ENCODE data around the gene TFIP11.

TFIP11 gene

DNA sequence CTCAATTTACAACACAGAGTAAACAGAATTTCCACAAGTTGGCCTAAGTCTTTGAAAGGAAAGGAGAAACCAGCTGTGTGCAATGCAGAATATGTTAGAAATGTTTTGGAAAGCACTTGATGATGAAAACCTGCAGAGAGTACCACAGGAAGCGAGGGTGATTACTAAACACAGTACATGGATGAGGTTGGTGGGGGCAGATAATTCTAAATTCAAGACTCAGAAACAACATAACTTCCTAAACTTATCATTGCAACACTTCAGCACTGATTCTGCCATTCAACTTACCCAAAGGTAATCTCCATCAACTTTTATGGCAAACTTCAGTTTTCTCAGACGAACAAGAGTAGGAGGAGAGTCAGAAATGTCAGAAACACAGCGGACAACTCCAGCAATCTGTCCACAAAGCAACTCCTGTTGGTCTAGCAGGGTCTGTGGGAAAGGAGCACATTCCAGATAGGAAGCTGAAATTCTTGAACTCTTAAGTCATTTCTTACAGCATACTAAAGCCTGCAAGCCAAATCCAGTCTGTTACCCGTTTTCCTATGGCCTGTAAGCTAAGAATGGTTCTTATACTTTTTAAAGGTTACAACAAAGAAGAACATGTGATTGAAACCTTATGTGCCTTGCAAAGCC is 35.5 kb downstream of the TFIP11 start:
- DNase-seq, result no peak

- no peak for DNase-seq
Observed at GRCh38 chr22:26474682-26475081, 37.6 kb downstream of the TFIP11 start.

- no peak for DNase-seq
Observed at GRCh38 chr22:26471522-26471921, 40.8 kb downstream of the TFIP11 start.

- no peak for DNase-seq
Observed at GRCh38 chr22:26470807-26471206, 41.5 kb downstream of the TFIP11 start.

DNA sequence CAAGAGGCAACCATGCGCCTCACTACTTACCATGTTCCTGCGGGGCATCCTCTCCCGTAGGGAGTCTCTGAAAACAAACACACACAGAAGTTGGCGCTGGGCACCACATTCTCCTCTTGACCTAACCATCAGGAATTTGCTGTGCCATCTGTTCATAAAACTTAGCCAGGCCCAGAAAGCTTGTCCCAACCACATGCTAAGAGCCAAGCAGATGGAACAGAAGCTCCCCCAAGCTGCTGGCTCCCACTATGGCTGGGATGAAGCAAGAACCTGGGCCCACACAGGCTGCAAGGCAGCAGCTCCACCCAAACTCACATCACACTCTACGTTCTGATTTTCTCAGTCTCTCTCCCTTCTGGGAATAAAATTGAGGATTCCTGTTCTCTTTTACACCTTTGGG is 46.1 kb downstream of the TFIP11 start:
- no peak for DNase-seq

DNA sequence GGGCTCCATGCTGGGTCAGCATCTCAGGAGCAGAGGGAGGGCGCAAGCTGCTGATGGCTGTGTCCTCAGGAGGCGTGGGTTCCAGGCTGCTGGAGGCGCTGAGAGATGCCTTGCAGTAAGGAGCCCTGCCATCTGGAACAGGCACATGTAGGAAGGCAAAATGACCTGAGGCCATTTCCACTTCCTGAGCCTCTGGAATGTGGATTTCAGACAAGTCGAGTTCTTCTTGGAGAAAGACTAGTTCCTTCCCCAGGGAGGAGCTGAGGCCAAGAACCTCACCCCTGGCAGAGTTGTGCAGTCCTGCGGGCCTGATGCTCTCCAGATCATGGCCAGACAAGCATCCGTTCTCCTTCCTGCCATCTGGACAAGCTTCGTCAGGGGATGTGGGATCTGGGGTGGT is 48.0 kb downstream of the TFIP11 start:
- DNase-seq, result no peak

DNA sequence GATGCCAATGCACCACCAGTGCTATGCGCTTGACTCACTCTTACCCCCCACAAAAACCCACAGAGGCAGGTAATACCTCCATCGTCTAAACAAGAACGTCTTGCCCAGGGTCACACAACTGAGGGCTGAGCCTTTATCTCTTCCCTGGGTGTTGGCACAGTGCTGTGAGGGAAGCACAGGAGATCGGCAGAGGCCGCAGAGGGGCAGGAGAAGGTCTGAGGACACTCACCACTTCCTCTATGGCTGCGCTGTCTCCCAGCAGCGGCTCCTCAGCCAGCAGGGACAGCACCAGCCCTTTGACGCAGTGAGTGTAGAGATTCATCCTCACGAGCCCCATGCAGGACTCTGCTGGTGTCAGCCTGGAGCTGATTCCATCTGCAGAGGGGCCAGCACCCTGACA is 48.6 kb downstream of the TFIP11 start:
- no peak for DNase-seq

GRCh38 chr22:26463101-26463661 is 49.1 kb downstream of the TFIP11 start:
- no peak for DNase-seq

- DNase-seq, result no peak
Observed at GRCh38 chr22:26462641-26463040, 49.6 kb downstream of the TFIP11 start.

DNA sequence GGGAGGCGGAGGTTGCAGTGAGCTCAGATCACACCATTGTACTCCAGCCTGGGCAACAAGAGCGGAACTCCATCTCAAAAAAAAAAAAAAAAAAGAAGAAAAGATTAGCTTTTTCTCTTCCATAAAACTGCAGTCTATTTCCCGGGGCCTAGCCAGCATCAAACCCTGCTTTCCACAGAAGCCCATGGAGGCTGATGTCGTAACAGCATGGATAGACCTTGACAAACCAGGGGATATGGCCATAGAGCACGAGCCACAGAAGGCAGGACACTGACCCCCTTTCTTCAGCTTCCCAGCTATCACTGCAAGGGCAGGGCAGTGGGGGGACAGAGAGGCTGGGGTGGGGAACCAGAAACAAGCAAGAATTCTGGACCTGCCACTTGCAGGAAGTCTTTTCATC is 50.2 kb downstream of the TFIP11 start:
- no peak for DNase-seq

DNA sequence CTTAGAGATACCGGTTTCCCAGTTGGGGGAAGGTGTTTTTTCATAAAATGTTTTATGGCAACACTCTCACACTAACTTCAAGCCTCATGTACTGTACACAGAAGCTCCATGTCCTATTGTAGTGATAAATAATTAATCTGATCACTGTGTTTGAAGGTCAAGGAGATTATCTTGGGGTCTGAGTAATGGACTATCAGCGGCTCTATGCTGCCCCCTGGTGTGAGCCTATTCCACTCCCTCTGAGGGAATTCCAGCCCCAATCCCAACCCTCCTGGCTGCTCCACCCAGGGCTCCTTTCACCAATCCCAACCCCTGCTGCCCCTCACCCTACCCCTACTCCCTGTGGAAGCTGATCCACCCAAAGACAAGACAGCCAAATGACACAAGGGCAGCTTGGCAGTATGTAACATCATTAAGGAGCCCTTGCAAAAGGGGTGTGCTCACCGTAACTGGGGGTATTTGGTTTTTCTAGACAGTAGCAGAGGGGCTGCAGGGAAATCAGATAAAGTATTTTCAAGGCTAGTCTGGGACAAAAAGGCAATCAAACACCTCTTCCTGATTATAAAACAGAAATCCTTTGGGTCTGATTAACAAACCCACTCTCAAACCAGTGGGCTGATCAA is 51.0 kb downstream of the TFIP11 start:
- peak; percentile 48 for DNase-seq

- no peak for DNase-seq
Observed at GRCh38 chr22:26460202-26460601, 52.1 kb downstream of the TFIP11 start.

GRCh38 chr22:26457661-26458272 is 54.5 kb downstream of the TFIP11 start:
- DNase-seq, result no peak

DNA sequence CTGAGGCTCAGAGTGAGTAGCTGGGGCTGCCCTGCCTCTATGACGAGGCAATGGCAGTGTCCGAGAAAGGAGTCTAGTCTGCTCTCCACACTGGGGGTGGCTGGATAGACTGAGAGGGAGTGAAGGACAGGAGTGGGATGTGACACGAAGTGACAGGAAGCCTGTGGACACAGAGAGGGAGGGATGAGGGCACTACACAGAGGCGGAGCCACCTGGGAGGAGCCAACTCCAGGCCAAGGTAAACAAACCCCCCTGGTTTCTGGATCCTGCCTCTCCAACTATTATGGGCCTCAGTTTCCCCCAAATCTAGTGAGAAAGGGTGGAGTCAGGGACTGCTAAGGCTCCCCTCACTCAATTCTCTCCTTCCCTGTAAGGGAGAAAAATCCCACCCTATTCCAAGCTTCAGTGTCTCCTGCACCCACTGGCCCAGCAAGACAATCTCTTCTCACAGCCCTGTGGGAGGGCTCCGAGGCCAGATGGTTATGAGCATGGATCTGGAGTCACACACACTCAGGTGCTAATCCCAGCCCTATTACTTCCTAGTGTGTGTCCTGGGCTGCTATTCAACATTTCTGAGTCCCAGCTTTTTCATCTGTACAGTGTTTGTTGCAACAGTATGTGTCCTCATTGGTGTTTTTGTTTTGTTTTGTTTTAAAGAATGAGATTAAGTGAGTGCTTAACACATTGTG is 58.3 kb downstream of the TFIP11 start:
- no peak for DNase-seq

- DNase-seq, result no peak
Observed at GRCh38 chr22:26453216-26453615, 59.1 kb downstream of the TFIP11 start.

DNA sequence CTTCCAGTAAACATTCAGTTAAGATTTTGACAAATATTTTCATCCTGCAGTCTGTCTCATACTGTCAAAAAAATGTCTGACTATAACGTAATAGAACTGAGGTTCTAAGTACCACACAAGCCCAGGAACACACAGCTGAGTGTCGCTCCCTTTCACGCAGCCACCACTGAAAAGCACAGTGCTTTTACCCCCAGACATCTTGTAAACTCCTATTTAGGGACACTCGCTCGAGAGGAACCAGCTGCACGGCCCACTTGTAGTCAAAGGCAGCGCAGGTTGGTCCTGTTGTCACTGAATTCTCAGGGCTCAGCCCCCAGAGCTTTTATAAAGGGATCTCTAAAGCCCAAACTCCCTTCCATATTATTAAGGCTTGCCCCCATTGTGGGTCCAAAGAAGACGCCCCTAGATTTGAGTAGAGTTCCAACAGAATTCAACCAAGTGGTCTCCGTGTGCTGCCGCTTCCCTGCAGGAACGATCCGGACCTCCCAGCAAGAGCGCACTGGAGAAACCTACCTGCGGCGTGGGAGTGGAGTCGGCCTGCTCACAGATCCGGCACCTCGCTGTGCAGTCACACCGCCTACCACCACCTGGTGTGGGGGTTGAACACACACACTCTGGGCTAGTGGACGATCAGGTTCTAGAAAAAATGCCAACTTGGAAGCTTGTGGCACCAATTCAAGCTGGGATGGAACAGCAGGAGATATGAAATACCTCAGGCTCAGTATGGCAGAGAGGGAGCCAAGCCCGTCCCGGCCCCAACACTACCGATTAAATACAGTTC is 59.8 kb downstream of the TFIP11 start:
- DNase-seq, result no peak

- no peak for DNase-seq
Observed at GRCh38 chr22:26450453-26451185, 61.7 kb downstream of the TFIP11 start.

DNA sequence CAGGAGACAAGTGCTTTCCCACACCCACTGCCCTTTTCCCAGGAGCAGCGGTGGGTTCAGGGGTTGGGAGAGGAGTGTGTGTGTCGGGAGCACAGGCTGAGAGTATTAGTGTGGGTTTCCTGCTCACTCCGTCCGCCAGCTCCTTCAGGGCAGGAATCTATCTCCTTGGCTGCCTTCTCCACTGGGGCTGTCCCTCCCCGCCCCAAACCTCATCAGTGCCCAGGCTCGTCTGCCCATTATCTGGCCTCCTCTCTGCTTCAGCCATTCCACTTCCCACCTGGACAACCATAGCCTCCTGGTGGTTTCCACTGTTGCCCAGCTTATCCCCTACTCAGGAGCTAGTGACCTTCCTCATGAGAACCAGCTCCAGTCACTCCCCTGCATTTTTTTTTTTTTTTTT is 63.3 kb downstream of the TFIP11 start:
- no peak for DNase-seq

DNA sequence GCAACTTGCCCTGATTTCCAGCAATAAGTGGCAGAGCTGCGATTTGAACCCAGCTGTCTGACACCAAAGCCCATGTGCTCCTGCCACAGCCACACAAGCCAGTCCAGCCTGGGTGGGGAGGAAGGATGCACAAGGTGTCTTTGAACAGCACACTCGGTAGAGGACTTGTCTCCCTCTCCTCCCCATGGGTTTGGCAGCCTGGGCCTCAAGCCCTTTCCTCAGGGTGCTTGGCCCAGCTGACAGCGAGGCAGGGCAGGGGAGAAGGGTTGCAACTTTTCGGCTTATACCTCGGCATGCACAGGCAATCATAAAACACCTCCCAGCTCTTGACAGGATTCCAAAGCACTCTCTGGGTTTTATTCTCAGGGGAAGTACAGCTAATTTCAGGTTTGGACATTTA is 63.9 kb downstream of the TFIP11 start:
- no peak for DNase-seq

DNA sequence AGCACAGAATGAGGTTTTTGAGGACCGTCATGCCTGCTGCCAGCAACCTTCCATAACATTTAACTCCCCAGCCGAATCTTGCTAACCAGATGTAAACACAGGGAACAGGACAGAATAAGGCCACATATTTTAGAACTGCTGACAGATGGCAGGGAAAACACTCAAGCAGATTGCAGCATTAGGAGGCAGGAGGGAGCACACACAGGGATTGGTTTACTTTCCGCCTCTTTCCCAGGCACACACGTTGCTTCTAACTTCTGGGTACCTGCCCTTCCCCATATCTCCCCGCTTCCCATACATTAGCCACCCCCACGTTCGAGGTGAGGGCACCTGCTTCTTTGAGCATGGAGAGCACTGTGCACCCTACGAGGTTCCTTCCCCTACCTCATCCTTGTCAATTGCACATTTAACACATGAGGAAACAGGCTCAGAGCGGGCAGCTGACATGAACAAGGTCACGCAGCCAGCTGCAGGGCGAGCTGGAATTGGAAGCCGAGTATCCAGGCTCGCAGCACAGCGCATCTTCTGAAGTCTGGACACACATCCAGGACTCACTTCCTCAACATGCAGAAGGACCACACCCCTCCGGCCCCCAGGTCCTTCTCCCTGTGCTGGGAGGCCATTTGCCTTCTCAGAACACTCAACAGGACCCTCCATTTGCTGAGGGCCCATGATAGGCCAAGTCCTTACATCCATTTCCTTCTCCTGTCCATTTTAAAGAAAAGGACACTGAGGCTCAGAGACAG is 64.5 kb downstream of the TFIP11 start:
- no peak for DNase-seq

- DNase-seq, result no peak
Observed at GRCh38 chr22:26446808-26447515, 65.3 kb downstream of the TFIP11 start.

Data from activated naive CD4-positive, alpha-beta T cell treated with anti-CD3 and anti-CD28 coated beads, Interleukin-2, amount 50 U/mL, for 16 hours (primary cell).